Stimulated activated CD8-positive, alpha-beta memory T cell treated with anti-CD3 and anti-CD28 coated beads, Interleukin-7, amount 100 ng/mL, for 24 hours (primary cell): ENCODE results near the gene CCNY.

ENCODE experiments used
- DNase-seq: peaks from one replicate; pipeline ENCODE4 v3.0.0-alpha.2; 2020; ENCODE audit warnings: low read depth

The CCNY gene

DNA sequence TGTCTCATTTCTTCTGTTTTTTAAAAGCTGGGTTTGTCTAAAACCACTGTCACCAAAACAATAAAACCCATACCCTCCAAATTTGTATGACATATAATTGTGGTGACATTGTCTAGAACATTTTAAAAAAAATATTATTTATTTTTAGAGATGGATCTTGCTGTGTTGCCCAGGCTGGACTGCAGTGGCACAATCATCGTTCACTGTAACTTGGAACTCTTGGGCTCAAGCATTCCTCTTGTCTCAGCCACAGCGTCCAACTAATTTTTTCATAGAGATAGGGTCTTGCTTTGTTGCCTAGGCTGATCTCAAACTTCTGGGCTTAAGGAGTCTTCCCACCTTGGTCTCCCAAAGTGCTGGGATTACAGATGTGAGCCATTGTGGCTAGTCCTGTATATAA, 116.5 kb downstream of the CCNY start:
- DNase-seq: no peak

DNA sequence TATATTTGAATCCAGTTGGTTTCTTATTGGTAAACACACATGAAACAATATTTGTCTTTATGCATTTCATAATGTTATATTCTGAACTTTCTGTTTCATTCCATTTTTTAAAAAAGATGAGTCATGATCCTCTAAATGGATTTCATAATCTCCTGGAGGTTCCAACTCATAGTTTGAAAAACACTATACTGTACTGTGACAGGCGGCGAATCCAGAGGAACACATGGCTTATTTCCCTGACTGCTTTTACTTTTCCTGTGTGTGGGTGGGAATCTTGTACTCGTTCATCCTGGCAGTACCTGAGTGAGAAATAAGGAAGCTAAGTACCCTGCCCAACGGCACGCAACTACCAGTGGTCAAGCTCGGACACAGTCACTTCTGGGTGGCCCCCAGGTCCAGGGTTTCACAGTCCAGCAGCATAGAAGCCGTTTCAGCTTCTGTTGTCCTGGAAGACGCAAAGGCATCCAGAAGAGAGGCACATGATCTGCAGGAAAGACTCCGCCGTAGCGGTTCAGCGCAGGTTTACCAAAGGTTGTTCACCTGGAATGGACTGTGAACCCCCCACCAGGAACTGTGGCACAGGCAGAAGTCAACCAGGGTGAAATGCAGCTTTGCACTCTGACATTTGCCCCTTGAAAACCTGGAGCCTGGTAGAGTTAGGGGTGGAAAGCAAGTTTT, 117.7 kb downstream of the CCNY start:
- no peak for DNase-seq

DNA sequence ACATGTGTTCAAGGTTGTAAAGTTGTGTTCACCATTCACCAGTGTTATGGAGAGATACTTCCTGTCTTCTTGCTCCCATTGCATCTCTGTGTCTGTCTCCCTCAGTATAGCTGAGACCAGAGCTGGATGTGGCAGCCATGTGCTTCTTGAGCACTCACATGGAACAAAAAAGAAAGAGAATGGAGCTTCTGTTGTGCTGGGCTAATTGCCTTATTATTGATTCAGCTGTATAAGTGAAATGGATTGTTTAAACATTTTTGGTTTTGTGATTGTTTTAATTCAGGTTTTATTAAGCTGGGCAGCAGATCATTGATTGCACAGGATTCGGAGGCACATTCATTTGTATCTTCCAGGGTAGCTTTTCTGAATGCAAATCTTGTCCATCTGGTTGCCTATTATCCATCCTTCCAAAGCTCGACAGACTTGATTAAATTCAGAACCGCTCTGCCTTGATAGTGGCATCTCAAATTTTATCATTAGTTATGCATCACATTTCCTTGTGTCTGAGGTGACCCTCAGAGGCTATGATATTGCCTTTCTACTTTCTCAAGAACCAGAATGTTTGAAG, 119.9 kb downstream of the CCNY start:
- no peak for DNase-seq

DNA sequence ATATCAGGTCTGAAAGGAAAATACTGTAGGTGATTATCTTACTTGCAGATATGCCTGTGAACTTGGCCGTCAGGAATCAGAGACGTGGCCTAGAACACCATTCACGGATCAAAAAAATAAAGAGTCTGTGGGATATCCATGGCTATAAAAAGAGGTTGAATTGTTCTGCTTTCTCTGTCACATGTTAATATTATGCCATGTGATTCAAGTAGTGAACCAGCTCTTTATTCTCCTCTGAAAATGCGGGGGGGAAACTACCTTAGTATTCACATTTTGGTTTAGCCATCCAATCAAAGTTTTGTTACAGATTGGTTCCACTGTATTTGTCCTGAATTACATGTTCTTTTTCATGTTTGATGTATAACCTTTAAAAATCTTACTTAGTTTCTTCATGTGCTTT, 120.5 kb downstream of the CCNY start:
- no peak for DNase-seq

DNA sequence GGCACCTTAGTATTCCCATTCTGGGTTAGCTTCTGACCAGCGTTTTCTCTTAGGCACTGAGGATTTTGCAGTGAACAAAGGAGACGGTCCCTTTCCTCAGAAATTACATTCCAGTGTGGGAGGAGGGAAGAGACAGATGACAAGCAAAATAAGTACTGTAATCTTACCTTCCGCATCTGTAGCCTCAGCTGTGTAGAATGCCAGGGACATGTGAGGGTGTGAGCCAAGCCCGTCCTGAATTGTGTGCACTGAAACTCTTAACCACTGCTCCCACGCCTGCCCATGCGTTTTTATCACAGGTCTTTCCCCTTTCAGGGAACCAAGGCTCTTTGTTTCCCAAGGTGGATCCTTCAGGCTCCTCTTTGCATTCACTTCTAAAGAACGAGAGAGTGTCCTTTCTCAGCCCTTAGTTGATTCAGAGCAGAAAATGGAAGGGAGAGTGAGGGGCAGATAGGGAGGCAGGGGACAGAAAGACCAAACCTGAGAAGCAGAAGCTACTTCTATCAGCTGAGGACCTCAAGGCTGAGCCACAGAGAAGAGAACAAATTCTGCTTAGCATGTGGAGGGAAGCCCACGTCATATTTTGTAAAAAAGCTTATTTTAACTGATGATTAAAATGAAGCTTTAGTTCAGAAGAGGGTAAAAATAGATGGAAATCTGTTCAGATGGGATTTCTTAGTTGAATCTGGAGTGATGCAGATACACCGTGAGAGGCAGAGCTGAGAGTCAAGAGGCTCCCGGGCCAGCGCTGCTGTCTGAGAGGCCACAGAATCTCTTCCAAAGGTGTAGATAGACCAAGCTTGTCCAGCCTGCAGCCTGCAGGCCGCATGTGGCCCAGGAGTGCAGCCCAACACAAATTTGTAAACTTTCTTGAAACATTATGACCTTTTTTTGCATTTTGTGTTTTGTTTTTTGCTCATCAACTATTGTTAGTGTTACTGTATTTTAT, 122.5 kb downstream of the CCNY start:
- DNase-seq: no peak

DNA sequence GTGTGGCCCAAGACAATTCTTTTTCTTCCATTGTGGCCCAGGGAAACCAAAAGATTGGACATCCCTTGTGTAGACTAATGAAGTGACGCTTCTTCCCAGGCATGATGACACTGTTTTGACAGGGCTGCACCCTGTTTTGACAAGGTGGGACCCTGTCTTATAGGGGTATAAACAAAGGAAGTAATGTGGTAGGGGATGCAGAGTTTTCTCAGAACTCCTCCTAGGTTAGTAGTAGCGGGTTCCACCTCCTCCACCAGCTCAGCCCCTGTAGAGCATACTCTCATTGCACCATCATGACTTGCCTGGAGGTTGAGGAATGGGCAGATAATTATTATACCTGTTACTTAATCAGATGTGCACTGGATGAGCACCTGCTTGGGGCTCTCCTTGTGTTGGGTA, 123.1 kb downstream of the CCNY start:
- DNase-seq: no peak

DNA sequence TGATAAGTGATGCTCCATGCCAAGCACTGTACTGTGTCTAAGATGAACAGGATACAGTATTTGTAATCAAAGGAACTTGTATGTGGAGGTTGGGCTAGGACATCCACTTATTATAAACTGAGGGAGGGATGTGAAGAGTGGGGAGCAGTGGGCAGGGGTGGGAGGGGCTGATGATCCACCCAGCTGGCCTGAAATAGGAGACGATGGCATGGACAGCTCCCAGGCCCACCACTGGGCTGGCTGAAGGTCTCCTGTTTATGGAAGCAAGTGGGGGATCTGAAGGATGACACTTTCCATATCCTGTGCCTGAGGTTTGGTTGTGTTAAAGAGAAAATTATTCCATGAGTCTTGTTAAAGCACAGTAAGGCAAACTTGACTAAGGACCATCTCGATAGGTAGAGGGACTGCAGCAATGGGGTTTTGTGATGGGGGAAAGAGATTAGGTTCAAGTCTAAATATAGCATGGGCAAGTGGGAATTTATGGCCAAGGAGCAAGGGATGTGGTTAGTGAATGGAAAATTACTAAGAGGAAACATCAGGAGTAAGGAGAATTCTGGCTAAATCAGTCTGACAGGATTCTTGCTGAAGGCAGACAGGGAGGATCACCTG, 124.6 kb downstream of the CCNY start:
- no peak for DNase-seq

DNA sequence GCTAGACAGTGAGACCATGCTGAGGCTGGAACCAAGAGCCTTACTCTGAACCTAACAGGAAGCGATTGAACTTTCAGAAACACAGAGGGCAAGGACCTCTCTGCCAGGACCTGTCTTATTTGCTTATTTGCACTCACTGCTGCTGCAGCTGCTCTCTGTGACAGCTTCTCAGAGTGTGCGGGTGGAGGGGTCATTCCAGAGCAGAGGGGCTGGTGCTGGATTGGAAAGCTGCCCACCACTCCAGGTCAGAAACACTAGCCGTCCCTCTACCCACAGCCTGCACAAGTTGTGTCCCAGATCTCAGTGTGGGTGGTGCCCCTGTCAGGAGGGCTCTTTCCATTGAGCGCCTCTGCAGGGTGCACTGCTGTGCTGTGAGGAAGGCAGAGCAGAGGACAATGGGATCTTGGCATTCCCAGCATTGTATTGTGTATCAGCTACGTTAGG, 126.2 kb downstream of the CCNY start:
- DNase-seq: no peak

DNA sequence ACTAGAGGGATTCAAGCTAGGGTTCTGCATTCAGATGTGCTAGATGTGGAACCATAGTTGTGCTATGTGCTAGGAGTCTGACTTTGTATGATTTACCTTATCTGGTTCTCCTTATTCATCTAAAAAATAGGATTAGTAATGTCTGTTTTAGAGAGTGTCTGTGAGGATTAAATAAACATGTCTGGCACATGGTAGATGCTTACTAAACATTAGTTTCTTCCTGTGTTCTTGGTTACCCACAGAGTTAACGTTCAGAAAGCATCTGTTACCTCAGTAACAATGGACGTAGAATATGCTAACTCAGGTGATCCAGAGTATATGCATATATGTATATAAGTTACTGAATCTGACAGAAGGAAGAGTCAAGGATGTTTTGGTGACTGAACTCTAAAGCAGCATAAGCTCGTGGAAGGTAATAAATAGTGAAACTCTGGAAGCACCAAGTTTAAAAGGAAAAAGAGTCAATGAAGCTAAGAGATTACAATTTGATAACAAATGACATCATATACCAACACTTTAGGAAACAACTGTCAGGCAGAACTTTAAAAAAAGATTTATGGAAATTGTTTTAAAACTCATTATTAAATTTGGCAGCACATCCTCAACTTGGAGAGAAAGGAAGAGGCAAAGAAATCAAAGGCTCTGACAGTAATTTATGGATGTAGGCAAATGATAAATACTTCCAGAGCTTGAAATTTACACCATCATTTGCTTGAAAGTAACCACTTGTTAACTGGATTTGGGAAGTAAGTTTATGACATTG, 127.0 kb downstream of the CCNY start:
- no peak for DNase-seq

DNA sequence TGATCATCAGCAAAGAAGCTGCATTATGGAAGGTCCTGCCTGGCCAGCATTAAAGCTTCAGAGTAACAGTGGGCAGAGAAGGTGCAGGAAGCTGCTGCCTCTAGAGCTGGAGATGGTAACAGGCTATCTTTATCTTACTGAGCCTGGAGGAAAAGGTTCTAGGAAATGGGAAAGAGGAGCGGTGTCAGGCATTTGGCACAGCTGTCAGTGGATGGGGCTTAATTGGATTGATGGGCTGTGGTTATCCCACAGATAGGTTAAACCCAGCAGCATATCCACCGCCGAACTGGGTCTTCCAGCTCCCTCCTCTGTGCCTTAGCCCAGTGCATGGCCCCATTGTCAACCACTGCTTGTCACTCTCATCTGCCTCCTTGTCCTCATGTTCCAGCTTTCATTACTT, 127.6 kb downstream of the CCNY start:
- DNase-seq: no peak

DNA sequence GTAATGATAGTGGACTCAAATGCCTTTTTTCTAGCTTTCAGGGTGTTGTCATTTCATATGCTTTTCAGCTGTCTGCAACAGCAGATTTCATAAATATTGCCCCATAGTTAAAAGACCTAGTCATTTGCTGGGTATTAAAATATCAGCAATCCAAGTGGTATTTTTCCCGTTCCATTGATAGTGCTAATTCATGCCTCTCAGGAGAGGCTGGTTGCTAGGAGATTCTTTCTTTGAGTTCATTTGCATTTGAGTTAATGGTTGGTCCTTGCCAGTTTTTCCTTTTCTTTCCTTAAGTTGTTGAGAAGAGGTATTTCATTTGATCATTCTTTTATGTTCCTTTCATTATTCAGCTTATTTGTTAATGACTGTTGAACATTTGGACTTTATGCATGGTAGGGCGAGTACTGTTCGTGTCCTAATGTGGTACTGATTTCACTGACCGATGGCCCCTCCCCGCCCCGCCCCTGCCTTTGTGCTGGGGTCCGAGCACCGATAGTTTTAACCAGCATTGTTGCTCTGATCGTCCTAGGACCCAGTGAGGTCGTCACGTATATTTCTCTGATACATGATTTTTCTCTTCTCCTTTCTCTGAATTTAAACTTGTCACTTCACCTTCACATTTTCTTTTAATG, 128.6 kb downstream of the CCNY start:
- no peak for DNase-seq

DNA sequence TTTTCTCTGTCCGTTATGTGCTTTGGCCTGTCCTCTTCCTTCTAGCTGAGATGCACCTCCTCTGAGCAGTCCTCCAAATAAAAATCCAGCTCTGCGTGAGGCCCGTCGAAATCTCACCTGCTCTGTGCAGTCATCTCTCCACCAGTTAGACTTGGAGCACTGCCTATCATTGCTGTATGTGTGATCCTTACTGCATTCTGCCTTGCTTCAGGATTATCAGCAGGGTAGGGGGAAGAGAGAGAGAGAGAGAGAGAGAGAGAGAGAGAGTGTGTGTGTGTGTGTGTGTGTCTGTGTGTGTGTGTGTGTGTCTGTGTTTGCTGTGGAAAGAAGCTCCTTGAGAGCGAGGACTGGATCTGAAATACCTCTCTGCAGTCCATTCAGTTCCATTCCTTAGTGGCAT, 129.4 kb downstream of the CCNY start:
- DNase-seq: no peak

DNA sequence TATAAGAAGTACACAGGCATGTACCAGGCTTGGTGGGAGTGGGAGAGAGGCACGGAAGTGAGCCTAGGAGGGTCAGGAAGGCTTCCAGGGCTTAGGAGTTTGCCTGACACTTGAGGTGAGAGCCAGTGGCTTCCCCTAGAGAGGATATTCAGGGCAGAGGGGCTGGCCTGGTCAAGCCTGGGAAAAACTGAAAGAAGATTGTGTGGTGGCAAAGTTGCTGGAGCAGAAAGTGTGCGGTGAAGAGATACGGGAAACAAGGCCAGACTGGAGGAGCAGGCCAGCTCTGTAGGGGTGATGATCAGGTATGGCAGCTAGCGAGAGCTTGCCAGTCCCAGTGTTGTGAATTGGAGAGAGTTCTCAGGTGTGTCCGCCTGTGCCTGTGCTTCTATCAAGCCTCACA, 129.9 kb downstream of the CCNY start:
- DNase-seq: no peak

DNA sequence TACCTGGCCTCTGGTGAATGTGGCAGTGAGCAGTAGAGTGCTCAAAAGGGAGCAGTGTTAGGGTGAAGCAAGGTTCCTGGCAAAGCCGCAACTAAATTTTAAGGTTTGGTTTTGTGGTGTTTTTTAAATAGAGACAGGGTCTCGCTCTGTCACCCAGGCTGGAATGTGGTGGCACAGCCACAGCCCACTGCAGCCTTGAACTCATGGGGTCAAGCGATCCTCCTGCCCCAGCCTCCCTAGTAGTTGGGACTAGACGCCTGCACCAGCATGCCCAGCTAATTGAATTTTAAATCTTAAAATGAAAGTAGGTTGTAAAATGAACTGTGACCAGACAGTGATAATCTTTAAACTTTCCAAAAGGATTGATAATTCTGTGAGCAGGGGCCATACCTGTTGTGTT, 130.4 kb downstream of the CCNY start:
- no peak for DNase-seq

DNA sequence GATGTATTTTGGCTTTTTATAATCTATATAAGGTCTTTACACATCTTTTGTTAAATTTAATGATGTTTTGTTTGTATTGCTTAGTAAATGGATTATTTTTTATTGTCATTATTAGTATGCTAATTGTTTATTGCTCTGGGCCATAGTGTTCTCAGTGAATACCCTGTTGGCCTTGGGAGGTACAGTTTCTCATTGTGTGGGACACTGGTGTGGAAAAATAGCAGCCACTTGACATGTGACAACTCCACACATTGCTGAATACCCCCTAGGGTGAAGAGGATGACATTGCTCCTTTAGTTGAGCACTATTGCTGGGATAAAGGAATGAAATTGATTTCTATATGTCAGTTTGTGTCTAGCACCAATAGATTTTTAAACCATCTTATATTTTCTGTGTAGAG, 130.9 kb downstream of the CCNY start:
- DNase-seq: no peak

DNA sequence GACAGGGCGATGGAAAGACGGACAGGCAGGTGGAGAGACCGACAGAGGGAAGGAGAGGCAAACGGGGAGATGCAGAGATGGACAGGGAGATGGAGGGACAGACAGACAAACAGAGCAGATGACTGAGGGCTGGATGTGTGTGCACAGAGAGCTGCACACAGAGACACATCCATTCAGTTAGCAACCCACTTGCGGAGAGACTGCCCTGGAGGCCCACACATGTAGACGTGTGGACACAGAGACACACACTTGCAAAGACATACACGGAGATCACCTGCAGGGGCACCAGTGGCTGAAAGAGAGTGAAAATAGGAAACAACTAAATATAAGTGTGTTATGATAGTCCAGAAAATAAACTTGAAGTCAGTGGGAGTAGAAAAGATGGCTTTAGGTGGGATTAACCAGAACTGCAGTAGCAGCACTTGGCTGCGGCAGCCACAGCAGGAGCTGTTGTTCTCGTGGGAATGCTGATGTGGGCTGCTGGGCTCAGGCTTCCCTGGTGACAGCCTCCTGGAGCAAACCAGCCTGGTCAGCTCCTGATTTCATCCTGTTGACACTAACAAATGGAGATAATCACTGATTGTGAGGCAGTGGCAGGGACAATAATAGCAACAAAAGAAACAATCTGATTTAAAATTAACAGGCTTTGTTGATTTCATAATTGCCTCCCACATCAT, 134.1 kb downstream of the CCNY start:
- DNase-seq: no peak

DNA sequence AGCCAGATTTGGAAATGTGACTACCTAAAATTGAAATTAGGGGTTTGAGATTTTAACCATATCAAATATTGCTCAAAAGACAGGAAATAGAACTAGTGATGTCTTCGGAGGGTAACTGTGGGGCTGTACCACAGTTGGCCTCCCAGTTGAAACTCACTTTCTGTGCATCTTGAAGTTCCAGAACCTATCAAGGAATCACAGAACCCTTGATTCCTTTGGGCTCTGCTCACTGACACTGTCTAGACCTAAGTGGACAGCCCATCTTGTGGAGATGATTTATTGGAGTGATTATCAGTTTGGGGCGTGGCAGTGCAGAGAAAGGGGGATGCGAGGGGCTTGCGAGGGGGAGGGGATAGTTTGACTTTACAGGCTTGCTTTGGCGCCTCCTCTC, 134.6 kb downstream of the CCNY start:
- DNase-seq: no peak

DNA sequence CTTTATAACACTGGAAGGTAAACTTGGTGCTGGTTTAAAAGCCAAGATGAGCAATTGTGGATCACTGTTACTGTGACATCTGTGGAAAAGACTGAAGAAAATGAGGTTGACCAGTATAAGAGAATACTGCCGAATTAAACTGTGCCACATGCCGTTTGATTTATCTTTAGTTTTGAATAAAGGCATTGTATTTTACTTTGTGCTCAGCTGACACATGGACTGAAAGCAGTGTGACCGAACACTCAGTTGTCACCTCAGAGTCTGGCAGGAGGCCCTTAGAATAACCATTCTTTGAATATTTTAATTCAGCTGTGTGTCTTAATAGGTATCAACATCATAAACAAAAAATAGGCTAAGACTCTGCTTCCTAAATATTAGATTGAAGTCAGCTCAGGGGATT, 135.1 kb downstream of the CCNY start:
- no peak for DNase-seq

DNA sequence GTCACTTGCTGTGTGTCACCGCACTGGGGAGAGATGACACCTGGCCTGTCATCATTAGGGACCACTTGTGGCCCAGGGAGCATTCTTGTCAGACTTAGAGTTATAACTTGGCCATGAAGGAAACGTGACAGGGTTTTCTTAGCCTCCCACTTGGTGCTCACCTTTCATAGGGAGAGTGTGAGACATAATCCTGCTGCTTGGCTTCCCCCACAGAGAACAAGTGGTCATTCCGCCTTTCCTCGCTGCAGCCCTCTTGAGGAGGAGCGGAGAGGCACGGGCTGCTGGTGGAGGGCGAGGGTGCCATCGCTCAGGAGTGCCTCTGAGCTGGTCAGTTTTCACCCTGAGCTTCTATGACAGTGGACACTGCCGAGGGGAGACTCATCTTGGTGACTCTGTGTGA, 143.8 kb downstream of the CCNY start:
- DNase-seq: no peak

DNA sequence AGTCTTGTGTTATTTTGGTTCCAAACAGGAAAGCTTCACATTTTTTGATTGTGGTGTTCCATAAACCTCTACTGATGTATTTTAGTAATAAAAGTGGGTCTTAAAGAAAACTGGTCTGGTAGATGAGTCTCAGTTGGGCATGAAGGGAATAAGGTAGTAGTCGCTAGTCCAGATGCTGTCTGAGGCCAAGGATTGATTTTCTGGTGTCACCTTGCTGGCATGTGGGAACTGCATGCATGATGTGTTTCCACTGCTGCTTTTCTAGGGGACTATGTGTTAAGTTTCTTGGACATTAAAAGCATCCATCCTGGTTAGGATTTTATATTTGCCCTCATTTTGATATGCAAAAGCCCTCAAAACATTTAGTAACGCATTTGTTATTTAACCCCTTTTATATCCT, 145.1 kb downstream of the CCNY start:
- DNase-seq: no peak
